GM21528 (cell line): ENCODE data around the gene PRR15L.

ENCODE experiments used
- ATAC-seq: cut with Tn5 transposase; IDR thresholded peaks from one replicate; pipeline ENCODE4 v1.9.1; 2021; ENCODE audit warnings: mild to moderate bottlenecking, moderate library complexity; ENCODE audit not compliant: unreplicated experiment, low FRiP score

Gene PRR15L

GRCh38 chr17:47962901-47963300, 5.2 kb upstream of the PRR15L start:
- no peak for ATAC-seq

GRCh38 chr17:47961406-47961805, 3.7 kb upstream of the PRR15L start:
- ATAC-seq: no peak

- ATAC-seq: no peak
Observed at GRCh38 chr17:47959825-47960655, 2.4 kb upstream of the PRR15L start.

GRCh38 chr17:47956791-47957590, 692 bp downstream of the PRR15L start:
- no peak for ATAC-seq

- ATAC-seq: no peak
Observed at GRCh38 chr17:47955497-47956461, 1.9 kb downstream of the PRR15L start.

GRCh38 chr17:47953909-47954308, 3.8 kb downstream of the PRR15L start:
- no peak for ATAC-seq

- ATAC-seq: no peak
Observed at GRCh38 chr17:47952171-47953021, 5.3 kb downstream of the PRR15L start.

GRCh38 chr17:47950448-47950847, 7.2 kb downstream of the PRR15L start:
- ATAC-seq: no peak

GRCh38 chr17:47949946-47950345, 7.7 kb downstream of the PRR15L start:
- ATAC-seq: no peak

GRCh38 chr17:47949197-47949759, 8.4 kb downstream of the PRR15L start:
- no peak for ATAC-seq

GRCh38 chr17:47948706-47949196, 8.9 kb downstream of the PRR15L start:
- ATAC-seq: no peak

GRCh38 chr17:47946929-47947397, 10.7 kb downstream of the PRR15L start:
- ATAC-seq: no peak

GRCh38 chr17:47946516-47946915, 11.2 kb downstream of the PRR15L start:
- ATAC-seq: no peak

GRCh38 chr17:47945529-47946508, 11.9 kb downstream of the PRR15L start:
- ATAC-seq: no peak

- ATAC-seq: no peak
Observed at GRCh38 chr17:47945080-47945479, 12.6 kb downstream of the PRR15L start.

- no peak for ATAC-seq
Observed at GRCh38 chr17:47942568-47942967, 15.1 kb downstream of the PRR15L start.

- ATAC-seq: no peak
Observed at GRCh38 chr17:47942096-47942510, 15.6 kb downstream of the PRR15L start.
